ENCODE data around the gene JHY.
"Not testable (repeated sequence)": the region's sequence is repeated elsewhere in the genome, so short reads cannot be mapped to it uniquely, and the experiment has no call there.

Gene JHY
- 3.2 reads per million, percentile 12 among the genes with 10 or more reads in this experiment for total RNA-seq

DNA sequence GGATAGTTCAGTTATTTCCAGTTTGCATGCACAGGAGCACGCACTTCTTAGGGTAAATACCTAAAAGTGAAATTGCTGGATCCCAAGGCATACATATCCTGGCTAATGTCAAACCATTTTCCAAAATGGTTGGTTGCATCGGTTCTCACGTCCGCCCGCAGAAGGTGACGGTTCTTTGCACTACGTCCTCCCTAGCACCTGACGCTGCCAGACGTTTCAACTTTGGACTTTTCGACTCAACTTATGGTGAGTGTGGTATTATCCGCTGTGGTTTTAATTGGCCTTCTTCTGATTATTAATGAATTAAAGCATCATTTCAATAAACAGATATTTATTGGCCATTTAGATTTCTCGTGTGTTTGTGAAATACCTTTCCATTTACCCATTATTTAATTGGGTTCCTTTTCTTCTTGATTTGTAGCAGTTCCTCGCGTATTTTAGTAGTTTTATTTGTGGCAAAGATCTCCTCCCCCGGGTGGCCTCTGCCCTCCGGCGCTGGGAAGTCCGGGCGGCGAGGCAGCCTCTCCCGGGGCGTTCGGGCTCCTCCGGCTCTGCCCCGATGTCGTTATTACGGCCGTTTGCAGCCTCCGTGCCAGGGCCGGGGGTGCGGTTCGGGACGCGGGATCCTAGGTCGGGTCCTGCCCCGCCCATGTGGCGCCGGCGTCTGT lies at the start of gene JHY:
Gene JHY, plus strand, starts transcription at position 571 of the 668 bp plus-strand sequence. CDS start 3,091 bp downstream, outside the sequence.
- DNase-seq: peak; percentile 30

GRCh38 chr11:122833846-122834464 lies 48.6 kb upstream of the JHY start:
- DNase-seq: no peak

DNA sequence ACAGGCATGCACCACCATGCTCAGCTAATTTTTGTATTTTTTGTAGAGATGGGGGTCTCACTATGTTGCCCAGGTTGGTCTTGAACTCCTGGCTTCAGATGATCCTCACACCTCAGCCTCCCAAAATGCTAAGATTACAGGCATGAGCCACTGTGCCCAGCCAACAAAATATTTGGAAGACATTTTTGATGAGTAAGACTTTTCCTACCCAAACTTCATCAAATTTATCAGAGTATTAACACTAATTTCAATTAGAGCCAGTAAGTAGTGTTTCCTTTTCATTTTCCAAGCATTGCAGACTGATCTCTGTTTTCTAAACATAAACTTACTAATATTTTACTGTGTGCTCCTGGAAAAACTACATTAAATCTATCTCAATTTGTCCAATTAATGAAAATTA lies 45.6 kb upstream of the JHY start:
- DNase-seq: no peak

DNA sequence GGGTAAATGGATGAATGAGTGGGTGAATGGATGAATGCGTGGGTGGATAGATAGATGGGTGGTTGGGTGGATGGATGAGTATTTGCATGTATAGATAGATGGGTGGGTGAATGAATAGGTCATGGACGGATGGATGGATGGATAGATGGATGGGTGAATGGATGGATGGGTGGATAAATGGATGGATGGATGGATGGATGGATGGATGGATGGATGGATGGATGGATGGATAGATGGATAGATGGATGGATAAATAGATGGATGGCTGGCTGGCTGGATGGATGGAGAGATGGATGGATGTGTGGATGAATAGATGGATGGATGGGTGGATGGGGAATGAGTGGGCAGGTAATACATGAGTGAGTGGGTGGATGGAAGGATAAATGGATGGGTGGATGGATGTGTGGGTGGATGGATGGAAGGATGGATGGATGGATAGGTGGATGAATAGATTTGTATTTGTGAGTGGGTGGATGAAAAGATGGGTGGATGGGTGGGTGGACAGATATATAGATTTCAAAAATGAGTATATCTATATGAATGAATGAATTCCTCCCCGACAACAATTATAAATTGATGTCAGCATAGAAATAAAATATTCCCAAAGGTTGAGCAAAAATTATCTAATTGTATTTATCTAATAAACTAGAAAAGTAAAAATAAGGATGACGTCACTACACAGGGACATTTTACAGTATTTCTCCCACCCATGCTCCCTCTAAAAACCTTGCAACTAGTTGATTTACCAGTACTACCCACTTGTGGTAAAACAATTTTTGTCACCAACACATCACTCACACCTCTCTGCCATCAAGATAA lies 44.8 kb upstream of the JHY start:
- no peak for DNase-seq

DNA sequence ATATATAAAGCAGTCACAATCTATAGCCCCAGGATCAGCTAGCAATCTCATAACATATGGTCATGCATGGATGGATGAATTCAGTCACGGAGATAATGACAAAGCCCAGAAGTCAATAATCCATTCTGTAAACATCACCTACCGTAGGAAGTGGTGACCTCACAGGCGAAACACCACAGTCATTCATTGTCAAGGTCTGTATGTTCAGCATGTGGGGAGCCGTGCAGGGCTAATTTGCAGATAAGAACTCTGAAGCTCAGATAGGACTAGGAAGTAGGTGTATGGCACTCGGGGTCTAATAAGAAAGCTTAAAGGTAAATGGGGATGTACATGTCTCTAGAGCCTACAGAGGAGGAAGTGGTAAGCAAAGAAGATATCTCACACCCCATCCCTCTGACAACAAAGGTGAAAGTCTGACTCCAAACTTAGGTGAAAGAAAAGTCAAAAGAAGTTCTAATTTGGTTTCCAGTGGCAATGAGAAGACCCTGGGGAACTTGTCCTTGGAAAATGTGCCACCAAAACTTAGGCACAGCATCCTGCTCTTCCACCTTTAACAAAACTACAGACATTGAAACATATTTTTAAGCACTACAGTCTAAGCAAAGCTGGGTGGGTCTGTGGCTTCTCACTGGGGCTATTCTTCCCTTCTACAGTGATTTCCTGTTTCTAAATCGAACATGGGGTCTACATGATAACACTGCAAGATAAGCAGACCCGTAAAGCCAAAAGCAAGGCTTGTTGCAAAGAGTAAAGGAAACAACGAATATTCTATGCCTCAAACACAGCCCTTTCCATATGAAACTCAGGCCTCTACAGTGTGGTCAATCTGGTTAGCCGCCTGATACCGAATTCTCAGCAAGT lies 39.0 kb upstream of the JHY start:
- DNase-seq: peak; percentile 21

- DNase-seq: no peak
Measured at GRCh38 chr11:122847466-122847865, 35.1 kb upstream of the JHY start.

- DNase-seq: no peak
Measured at GRCh38 chr11:122848186-122848585, 34.4 kb upstream of the JHY start.

DNA sequence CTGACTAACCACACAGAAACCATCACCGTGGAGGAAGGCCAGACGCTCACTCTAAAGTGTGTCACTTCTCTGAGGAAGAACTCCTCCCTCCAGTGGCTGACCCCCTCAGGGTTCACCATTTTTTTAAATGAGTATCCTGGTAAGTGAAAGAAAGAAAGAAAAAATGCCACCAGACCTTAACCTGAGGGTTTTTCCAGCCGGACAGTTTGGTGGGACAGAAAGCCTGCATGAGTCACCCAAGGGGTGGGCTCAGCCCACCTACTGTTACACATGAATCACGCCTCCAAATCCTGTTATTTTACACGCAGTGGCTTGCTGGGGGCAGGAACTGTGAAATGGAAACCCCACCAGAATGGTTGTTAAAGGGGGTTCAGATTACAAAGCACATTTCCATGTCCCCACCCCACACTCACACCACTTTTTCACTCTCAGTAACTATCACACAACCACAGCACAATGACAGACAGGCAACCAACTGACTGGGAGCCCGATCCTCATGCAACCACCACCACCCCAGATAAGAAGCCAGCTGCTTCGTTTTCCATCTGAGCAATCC lies 32.4 kb upstream of the JHY start:
- no peak for DNase-seq

GRCh38 chr11:122851366-122851966 lies 31.1 kb upstream of the JHY start:
- DNase-seq: peak; percentile 24

- no peak for DNase-seq
Measured at GRCh38 chr11:122852074-122852795, 30.3 kb upstream of the JHY start.

DNA sequence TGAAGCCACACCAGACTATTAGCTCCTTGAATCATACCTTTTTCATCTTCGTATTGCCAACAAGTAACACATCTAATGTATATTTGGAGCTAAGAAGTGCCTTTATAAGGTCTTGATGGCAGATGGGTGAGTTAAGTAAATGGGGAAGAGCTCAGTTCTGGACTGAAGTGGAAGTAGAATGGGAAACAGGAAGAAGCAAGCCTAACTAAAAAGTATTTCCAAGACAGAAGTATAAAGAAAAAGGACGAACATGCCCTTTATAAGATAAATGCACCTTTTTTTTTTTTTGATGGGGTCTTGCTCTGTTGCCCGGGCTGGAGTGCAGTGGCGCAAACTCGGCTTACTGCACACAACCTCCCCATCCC lies 29.8 kb upstream of the JHY start:
- no peak for DNase-seq

DNA sequence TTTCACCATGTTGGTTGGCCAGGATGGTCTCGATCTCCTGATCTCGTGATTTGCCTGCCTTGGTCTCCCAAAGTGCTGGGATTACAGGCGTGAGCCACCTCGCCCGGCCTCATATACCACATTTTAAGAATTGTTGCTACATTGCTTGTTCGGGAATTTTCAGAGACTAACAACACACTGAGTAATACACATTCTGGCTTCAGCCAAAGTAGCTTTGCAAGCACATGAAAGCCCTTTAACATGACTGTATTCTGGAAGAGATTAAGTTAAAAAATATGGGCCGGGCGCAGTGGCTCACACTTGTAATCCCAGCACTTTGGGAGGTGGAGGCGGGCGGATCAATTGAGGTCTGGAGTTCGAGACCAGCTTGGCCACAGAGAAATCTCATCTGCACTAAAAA lies 29.3 kb upstream of the JHY start:
- no peak for DNase-seq

- DNase-seq: peak; percentile 49
Measured at GRCh38 chr11:122853971-122854446, 28.6 kb upstream of the JHY start.

DNA sequence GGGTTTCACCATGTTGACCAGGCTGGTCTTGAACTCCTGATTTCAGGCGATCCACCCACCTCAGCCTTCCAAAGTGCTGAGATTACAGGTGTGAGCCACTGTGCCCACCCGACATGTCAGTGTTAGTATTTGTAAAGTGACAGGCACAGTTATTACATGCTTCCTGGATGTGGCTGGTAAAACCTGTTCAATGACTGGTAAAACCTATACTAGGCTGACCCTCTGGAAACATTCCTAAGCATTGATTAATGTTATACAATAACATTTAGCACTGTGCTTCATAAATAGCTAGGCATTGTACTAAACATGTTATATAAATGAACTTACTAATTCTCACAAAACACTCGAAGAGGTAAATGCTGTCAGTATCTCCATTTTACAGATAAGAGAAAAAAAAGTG lies 20.9 kb upstream of the JHY start:
- no peak for DNase-seq

DNA sequence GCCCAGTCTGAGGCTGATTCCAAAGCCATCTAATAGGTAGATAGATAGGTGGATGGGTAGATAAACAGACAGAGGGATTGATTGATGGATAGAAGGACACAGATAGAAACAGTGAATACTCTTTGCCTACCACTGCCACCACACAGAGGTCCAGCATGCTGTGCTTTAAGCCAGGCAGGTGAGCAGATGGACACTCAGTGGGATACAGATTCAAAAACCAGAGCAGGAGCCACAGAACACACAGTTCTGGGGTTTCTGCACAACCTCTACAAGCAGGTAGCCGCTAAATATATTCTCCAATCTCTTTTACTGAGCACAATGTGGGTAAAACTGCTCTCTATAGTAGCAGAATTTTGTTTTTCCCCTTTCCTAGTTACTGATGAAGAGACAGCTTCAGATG lies 20.5 kb upstream of the JHY start:
- DNase-seq: no peak

DNA sequence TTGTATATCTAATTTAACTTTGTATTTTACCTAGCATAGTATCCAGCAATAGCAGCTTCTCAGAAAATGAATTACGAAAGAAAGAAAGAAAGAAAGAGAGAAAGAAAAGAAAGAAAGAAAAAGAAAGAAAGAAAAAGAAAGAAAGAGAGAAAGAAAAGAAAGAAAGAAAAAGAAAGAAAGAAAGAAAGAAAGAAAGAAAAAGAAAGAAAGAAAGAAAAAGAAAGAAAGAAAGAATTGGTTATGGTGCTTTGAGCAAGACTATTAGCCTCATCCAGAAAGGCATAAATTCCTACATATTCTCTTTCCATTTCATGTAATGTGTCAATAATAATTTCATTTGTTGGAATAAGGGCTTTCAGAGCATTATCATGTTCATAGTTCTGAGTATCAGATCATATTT lies 19.4 kb upstream of the JHY start:
- DNase-seq: not testable (repeated sequence)

DNA sequence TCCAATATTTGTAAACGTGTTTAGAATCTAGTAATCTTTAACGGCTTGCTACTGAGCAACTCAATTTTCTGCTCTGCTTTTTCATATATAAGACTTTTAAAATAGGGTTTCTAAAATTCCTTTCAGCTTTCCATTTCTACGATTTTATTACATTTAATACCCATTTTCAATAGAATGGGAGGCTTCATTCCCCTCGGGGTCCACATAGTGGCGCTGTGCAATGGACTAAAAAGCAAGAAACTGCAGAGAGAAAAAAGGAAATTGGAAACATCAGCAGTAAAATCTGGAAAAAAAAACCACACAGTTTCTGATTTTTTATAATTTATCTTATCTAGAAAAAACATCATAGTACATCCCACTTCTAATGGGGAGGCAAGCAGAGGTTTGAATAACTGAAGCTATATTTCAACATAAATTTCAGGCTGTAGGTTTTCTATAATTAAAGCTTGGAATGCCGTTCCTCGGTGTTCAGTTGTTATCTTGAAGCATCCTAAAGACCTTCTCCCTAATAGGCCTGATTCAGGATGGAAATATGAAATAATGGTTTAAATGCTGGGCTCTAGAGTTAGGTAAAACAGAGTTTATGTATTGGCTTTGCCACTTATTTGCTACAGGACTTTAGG lies 18.7 kb upstream of the JHY start:
- peak; percentile 24 for DNase-seq

DNA sequence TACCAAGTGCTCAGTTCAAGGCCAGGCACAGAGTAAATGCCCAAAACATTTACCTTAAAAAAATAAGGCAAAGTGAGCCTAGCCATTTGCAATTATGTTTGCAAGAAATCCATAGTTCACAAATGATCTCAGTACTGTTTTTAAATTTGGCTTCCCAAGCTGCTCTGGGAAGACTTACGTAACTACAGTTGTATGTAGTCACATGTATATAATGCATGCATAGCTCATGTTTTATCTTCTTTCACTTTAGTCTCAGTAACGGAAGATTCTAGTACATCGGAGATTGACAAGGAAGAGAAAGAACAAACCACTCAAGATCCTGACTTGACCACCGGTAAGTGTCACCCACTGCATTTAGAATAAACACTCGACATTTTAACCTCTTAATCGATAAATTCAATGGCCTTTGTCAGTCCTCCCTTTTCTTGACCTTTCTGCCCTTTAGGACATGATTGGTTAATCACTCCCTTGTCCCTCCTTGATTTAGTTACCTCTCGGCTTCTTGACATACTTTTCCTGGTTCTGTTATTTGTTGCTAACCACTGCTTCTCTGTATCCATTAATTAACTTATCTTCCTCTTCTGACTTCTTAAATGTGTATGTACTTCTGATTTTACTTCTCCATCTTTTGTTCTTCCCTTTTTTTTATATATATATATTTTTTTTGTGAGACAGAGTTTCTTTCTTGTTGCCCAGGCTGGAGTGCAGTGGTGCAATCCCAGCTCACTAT lies 18.0 kb upstream of the JHY start:
- DNase-seq: no peak

- no peak for DNase-seq
Measured at GRCh38 chr11:122869622-122870021, 12.9 kb upstream of the JHY start.

DNA sequence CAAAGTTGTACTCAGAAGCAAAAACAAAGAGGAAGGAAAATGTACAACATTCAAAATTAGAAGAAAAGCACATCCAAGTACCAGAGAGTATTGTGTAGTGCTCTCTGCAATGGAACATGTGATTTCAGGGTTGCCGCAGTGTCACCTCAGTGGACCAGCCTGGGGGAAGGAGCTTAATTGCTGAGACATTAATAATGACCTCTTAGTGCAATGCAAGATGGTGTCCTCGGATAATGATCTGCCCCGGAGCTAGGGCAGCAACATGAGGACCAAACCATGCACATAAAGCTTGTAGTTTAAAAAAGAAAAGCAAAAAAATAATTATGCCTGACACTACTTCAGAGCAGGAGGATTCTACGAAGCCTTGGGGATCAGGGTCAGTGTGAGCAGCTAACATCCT lies 11.3 kb upstream of the JHY start:
- DNase-seq: no peak
